CD14-positive monocyte (primary cell): Measurements from ENCODE around the gene ZBTB32. TPM values are rescaled to one million over a fixed set of nuclear protein-coding genes. Genes with fewer than 3 reads are reported as not detected.

Source experiments
- DNase-seq, 3 donors: peaks; one replicate each; pipeline ENCODE4 v3.0.0-alpha.2; 2011 to 2022
- H2AFZ ChIP-seq: 2 replicates; pipeline ENCODE4 v1.6.0; 2012; ENCODE audit warnings: mild to moderate bottlenecking, low read depth, low read length, inconsistent platforms; ENCODE audit not compliant: insufficient read depth, poor library complexity, severe bottlenecking
- H3K27ac ChIP-seq, 2 donors: 1 replicate in 1 of 2; 2 replicates in 1 of 2; pipeline ENCODE4 v1.5.1; 2012 to 2013; ENCODE audit warnings: low read length in 2 of 2, control low read depth in 1 of 2, inconsistent platforms in 1 of 2, low read depth in 1 of 2, mild to moderate bottlenecking in 1 of 2
- H3K27me3 ChIP-seq, 2 donors: one replicate each; pipeline versions ENCODE4 v1.6.0 to v1.6.1; 2011 to 2013; ENCODE audit warnings: low read length in 2 of 2; ENCODE audit not compliant: control insufficient read depth in 2 of 2, insufficient read depth in 2 of 2
- H3K36me3 ChIP-seq, 2 donors: replicated peaks in 1 of 2; 1 replicate in 1 of 2; 2 replicates in 1 of 2; pipeline versions ENCODE4 v1.5.1 to v1.6.1; 2012 to 2013; ENCODE audit warnings: low read length in 2 of 2, control low read depth in 1 of 2, inconsistent platforms in 1 of 2, mild to moderate bottlenecking in 1 of 2; ENCODE audit not compliant: insufficient read depth in 2 of 2, control insufficient read depth in 1 of 2
- H3K4me1 ChIP-seq, 2 donors: 1 replicate in 1 of 2; 2 replicates in 1 of 2; pipeline versions ENCODE4 v1.5.1 to v1.6.1; 2012 to 2013; ENCODE audit warnings: low read length in 2 of 2, control low read depth in 1 of 2, inconsistent platforms in 1 of 2, mild to moderate bottlenecking in 1 of 2, moderate library complexity in 1 of 2; ENCODE audit not compliant: insufficient read depth in 2 of 2, control insufficient read depth in 1 of 2
- H3K4me2 ChIP-seq: replicated peaks from 2 replicates; pipeline ENCODE3; 2012; ENCODE audit warnings: low read length, moderate library complexity, mild to moderate bottlenecking; ENCODE audit not compliant: poor library complexity, severe bottlenecking; ENCODE audit errors: extremely low read depth
- H3K4me3 ChIP-seq, 3 experiments: fragments of 200-600 bp in 1 of 3; sonication (generic) in 1 of 3; replicated peaks in 1 of 3; 1 replicate in 2 of 3; 2 replicates in 1 of 3; pipeline ENCODE4 v1.5.1; 2011 to 2013; ENCODE audit warnings: low read length in 3 of 3, mild to moderate bottlenecking in 3 of 3, control low read depth in 2 of 3, low read depth in 2 of 3, inconsistent platforms in 1 of 3, moderate library complexity in 1 of 3
- H3K79me2 ChIP-seq: 2 replicates; pipeline ENCODE4 v1.6.0; 2012; ENCODE audit warnings: mild to moderate bottlenecking, control low read depth, inconsistent platforms, low read length, moderate library complexity; ENCODE audit not compliant: insufficient read depth
- H3K9ac ChIP-seq: 2 replicates; pipeline ENCODE4 v1.6.0; 2017; ENCODE audit warnings: low read length, mild to moderate bottlenecking; ENCODE audit not compliant: insufficient read depth, poor library complexity, severe bottlenecking
- H3K9me3 ChIP-seq, 2 donors: replicated peaks in 1 of 2; 1 replicate in 1 of 2; 2 replicates in 1 of 2; pipeline versions ENCODE4 v1.5.1 to v1.6.1; 2012 to 2013; ENCODE audit warnings: low read length in 2 of 2, control low read depth in 1 of 2; ENCODE audit not compliant: control insufficient read depth in 1 of 2, insufficient read depth in 1 of 2
- H4K20me1 ChIP-seq: 2 replicates; pipeline ENCODE4 v1.6.0; 2012; ENCODE audit warnings: mild to moderate bottlenecking, low read length, control low read depth, moderate library complexity; ENCODE audit not compliant: insufficient read depth
- H3K27ac Mint-ChIP-seq, 7 donors: one replicate each; pipeline ENCODE4 v1.8.0; 2020; ENCODE audit warnings: mild to moderate bottlenecking in 7 of 7, mixed read lengths in 7 of 7, moderate library complexity in 6 of 7, inconsistent platforms in 2 of 7
- H3K27me3 Mint-ChIP-seq, 3 donors: one replicate each; pipeline ENCODE4 v1.8.0; 2021 to 2022; ENCODE audit warnings: low read depth in 3 of 3, mild to moderate bottlenecking in 3 of 3, mixed read lengths in 3 of 3, moderate library complexity in 3 of 3, inconsistent platforms in 1 of 3
- H3K36me3 Mint-ChIP-seq, 2 donors: one replicate each; pipeline ENCODE4 v1.8.0; 2020; ENCODE audit warnings: mixed read lengths in 2 of 2, inconsistent platforms in 1 of 2, mild to moderate bottlenecking in 1 of 2
- H3K4me1 Mint-ChIP-seq: one replicate; pipeline ENCODE4 v1.8.0; 2020; ENCODE audit warnings: mild to moderate bottlenecking, mixed read lengths
- H3K4me3 Mint-ChIP-seq, 2 donors: one replicate each; pipeline ENCODE4 v1.8.0; 2020; ENCODE audit warnings: mild to moderate bottlenecking in 2 of 2, mixed read lengths in 2 of 2, moderate library complexity in 1 of 2
- H3K9me3 Mint-ChIP-seq, 7 donors: one replicate each; pipeline ENCODE4 v1.8.0; 2020 to 2022; ENCODE audit warnings: mixed read lengths in 7 of 7, mild to moderate bottlenecking in 6 of 7, moderate library complexity in 6 of 7, inconsistent platforms in 2 of 7
- CTCF ChIP-seq: fragments of 200-600 bp; IDR thresholded peaks from one replicate; pipeline ENCODE4 v1.8.0; 2022; ENCODE audit warnings: antibody characterized with exemption, mild to moderate bottlenecking
- WGBS: methylation state at CpG from one replicate; pipeline ENCODE4 v1.1.5; 2013; ENCODE audit warnings: missing lambda C conversion rate; ENCODE audit not compliant: insufficient coverage; 5-methylcytosine and 5-hydroxymethylcytosine counted together
- intact Hi-C, 2 donors: fragments of 100-400 bp; cut with micrococcal nuclease; formaldehyde crosslinking; loops; one replicate each; pipeline versions ENCODE4 v1.15.0 to v1.15.1; 2023
- polyA plus RNA-seq, 3 donors: library from polyadenylated mRNA; depleted of rRNA in 1 of 3; unstranded in 2 of 3; stranded (reverse) in 1 of 3; fragments of 300-500 nt in 2 of 3; fragments of >200 nt in 1 of 3; fragmentation: Illumina TruSeq in 2 of 3; gene quantifications; 1 replicate in 2 of 3; 2 replicates in 1 of 3; pipeline ENCODE4 v1.2.3, GENCODE V29; 2012 to 2021

Gene ZBTB32
- polyA plus RNA-seq, 3 donors = 0.05 TPM; not detected in 2

GRCh38 chr19:35720648-35721047, 16.3 kb downstream of the ZBTB32 start:
- peaks cover 53 to 63% of the 10 kb centered on the region in 2 donors for H3K36me3 ChIP-seq
- peaks cover 33% of the 10 kb centered on the region for H3K79me2 ChIP-seq
- H2AFZ ChIP-seq = no peak overlapping the region
- TF ChIP-seq CTCF = no peak
- H4K20me1 ChIP-seq = peaks cover 48% of the 10 kb centered on the region
- WGBS = 97% methylated on average over 17 of the region's 17 CpGs
- H3K4me1 ChIP-seq = peaks cover 21 to 34% of the 10 kb centered on the region in 2 donors
- H3K27me3 ChIP-seq = no peaks in the 10 kb centered on the region
- Mint-ChIP-seq H3K36me3 (peaks cover 49 to 55% of the 10 kb centered on the region in 2 donors), H3K27ac (peak overlapping the region in 1 of 7 donors; percentile 54), H3K9me3 (no peaks in the 10 kb centered on the region), H3K4me3 (no peak overlapping the region), H3K27me3 (peaks cover 1 to 4% (median 3%) of the 10 kb centered on the region in 3 donors), H3K4me1 (peaks cover 27% of the 10 kb centered on the region)
- intact Hi-C loops = no loop called here
- no peak overlapping the region for H3K27ac ChIP-seq
- no peak overlapping the region for H3K4me2 ChIP-seq
- no peak overlapping the region for H3K9ac ChIP-seq
- DNase-seq = no peak
- H3K9me3 ChIP-seq = no peaks in the 10 kb centered on the region
- H3K4me3 ChIP-seq = no peak overlapping the region

GRCh38 chr19:35721374-35721773, 17.0 kb downstream of the ZBTB32 start:
- H3K27ac ChIP-seq = no peak overlapping the region
- no peaks in the 10 kb centered on the region for H3K9me3 Mint-ChIP-seq
- peaks cover 61 to 70% of the 10 kb centered on the region in 2 donors for H3K36me3 ChIP-seq
- no peak for DNase-seq
- H3K4me3 ChIP-seq = no peak overlapping the region
- H3K27me3 ChIP-seq = no peaks in the 10 kb centered on the region
- peaks cover 33% of the 10 kb centered on the region for H3K79me2 ChIP-seq
- H3K36me3 Mint-ChIP-seq = peaks cover 56 to 63% of the 10 kb centered on the region in 2 donors
- no peak overlapping the region for H3K4me3 Mint-ChIP-seq
- peaks cover 19% of the 10 kb centered on the region for H3K4me1 Mint-ChIP-seq
- H4K20me1 ChIP-seq = peaks cover 48% of the 10 kb centered on the region
- H3K4me1 ChIP-seq = peaks cover 13 to 27% of the 10 kb centered on the region in 2 donors
- no peak for TF ChIP-seq CTCF
- no peak overlapping the region for H3K4me2 ChIP-seq
- H3K27ac Mint-ChIP-seq = peak overlapping the region in 1 of 7 donors; percentile 37
- H2AFZ ChIP-seq = no peak overlapping the region
- no peaks in the 10 kb centered on the region for H3K9me3 ChIP-seq
- peaks cover 0 to 2% (median 1%) of the 10 kb centered on the region in 3 donors for H3K27me3 Mint-ChIP-seq
- intact Hi-C loops = no loop called here
- 98% methylated on average over 14 of the region's 16 CpGs for WGBS
- H3K9ac ChIP-seq = no peak overlapping the region
